NCI-H2171 (cell line): Measurements from ENCODE around the gene PTP4A1.

ENCODE experiments used
- DNase-seq: peaks from one replicate; lab custom pipeline; 2025; lab: John Stamatoyannopoulos, UW

The PTP4A1 gene

GRCh38 chr6:63556369-63556768, 15.9 kb upstream of the PTP4A1 start:
- no peak for DNase-seq

DNA sequence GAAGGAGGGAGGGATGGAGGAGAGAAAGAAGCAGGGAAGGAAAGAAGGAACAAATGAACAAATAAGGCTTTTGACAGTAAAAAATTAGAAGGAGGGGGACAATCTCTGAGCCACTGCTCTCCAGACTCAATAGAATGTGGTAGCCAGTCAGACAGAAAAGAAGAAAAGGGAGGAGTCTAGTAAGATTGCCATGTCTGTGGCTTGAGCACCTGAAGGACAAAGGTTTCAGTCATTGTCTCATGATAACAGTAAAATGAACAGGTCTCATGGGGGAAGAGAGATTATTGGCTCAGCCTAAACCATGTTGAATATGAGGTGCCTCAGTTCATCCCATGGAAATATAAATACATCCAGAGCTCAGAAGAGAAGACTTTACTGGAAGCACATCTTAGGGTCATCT, 14.0 kb upstream of the PTP4A1 start:
- no peak for DNase-seq

DNA sequence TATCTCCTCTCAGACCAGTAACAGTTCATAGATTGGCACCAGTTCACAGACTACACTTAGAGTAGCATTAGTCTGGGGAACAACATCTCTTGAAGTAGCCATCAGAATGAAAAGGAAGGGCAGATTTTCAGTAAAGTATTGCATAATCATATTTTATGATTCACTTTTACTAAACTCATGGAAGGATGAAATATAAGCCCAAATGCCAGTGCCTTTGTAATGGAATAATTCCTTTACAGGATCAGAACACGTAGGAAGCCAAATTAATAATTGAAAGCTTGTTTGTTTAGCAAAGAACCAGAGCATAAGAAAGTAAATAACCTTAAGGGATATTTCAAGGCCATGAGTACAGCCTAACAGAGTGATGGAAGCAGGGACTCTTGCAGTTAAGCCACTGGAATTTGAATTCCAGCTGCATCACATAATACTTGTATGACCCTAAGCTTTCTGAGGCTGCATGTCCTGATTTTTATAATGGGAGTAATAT, 11.4 kb upstream of the PTP4A1 start:
- DNase-seq: no peak

DNA sequence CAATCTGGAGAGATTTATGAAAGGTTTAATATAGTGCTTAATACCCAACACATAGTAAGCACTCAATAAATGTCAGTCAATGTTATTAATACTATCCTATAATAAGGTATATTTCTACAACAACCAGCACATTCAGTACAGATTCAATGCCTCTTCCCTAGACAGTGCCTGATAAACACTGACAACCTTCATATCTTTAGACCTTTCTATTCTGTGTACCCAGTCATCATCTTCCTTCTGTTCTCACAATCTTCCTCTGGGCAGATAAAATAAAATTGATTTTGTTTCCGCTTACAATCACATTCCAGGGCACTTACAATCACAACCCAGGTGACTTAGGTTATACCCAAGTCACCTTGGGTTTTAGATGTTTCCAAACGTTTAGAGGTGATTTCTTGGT, 11.0 kb upstream of the PTP4A1 start:
- DNase-seq: no peak

DNA sequence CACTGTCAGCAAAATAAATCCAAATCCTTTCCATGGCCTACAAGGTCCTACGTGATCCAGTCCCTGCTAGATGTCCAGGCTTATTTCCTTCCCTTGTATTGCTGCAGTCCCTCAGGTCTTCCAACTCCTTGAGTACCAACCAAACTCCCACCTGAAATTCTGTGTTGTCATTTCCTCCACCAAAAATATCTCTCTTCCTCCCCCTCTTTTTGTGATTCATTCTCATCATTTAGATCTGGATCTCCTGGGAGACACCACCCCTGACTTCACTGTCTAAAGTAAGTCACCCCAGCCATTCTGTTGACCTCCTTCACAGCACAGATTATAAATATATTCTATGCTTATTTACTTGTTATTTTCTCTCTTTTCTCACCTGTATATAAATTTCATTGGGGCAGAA, 9.0 kb upstream of the PTP4A1 start:
- no peak for DNase-seq

DNA sequence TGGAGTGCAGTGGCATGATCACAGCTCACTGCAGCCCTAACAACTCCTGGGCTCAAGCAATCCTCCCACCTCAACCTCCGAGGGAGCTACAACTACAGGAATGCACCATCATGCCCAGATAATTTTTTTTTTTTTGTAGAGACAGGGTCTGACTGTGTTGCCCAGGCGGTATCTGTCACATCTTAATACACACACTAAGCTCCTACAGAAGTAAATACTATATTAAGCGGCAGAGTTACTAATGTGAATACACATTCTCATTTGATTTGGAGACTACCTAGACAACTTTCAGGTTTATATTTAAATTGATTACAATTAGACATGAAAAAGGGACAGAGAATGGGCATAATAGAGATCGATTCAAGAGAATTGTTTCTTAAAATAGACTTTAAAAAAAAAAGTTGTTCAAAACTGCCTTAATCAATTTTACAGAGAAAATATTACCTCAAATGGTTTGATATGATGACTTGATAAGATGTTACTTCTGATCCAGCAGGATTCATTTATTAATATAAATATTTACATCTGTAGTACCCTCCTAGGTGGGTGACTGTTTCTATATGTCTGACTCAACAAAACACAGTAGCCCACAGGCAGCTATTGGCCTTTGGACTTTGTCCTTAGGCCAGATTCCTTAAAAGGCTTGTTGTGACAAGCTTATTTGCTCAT, 7.1 kb upstream of the PTP4A1 start:
- no peak for DNase-seq

GRCh38 chr6:63565727-63566596, 6.3 kb upstream of the PTP4A1 start:
- no peak for DNase-seq

DNA sequence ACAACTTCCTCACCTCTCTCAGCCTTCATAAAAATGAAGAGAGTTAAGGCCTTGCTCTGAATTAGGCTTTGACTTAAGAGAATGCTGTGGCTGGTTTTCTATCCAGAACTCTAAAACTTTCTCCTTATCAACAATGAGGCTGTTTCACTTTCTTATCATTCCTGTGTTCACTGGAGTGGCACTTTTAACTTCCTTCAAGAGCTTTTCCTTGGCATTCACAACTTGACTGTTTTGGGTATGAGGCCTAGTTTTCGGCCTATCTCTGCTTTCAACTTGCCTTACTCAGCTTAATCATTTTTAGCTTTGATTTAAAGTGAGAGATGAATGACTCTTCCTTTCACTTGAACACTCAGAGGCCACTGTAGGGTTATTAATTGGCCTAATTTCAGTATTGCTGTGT, 4.3 kb upstream of the PTP4A1 start:
- no peak for DNase-seq

- no peak for DNase-seq
These were observed 778 bp upstream of the PTP4A1 start for GRCh38 chr6:63571361-63572043.

GRCh38 chr6:63572747-63573075, 431 bp downstream of the PTP4A1 start:
- DNase-seq: no peak

GRCh38 chr6:63573076-63573898, 1.0 kb downstream of the PTP4A1 start:
- DNase-seq: peak; percentile 73

GRCh38 chr6:63573899-63574553, 1.7 kb downstream of the PTP4A1 start:
- peak; percentile 34 for DNase-seq

GRCh38 chr6:63574554-63574900, 2.2 kb downstream of the PTP4A1 start:
- no peak for DNase-seq

GRCh38 chr6:63576147-63576772, 4.0 kb downstream of the PTP4A1 start:
- no peak for DNase-seq

DNA sequence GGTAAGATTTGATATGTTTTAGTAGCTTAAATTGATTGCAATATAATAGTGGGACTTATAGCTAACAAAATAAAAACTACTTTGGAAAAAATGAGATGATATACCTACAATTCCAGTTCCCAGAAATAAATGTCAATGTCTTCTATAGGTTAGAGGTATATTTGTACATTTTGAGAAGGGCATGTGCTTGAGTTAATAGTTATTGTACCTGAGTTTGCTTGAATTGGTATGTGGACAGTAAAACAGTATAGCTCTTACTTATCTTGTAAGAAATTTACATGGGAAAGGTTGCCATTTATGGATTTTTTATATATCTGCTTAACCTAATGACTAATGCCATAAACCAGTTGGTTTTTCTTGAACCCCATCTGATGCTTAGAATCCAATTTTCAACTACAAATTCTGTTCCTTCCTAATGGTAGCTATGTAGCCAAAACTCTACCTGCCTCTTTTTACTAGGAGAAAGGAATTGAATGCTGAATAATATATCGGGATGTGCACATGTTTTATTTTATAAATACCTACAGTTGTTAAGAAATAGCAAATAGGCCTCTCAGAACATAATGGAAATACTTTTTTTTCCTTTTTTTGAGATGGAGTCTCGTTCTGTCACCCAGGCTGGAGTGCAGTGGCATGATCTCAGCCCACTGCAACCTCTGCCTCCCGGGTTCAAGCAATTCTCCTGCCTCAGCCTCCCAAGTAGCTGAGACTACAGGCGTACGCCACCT, 4.9 kb downstream of the PTP4A1 start:
- no peak for DNase-seq

GRCh38 chr6:63578757-63579156, 6.5 kb downstream of the PTP4A1 start:
- no peak for DNase-seq

GRCh38 chr6:63579937-63580703, 7.8 kb downstream of the PTP4A1 start:
- no peak for DNase-seq

DNA sequence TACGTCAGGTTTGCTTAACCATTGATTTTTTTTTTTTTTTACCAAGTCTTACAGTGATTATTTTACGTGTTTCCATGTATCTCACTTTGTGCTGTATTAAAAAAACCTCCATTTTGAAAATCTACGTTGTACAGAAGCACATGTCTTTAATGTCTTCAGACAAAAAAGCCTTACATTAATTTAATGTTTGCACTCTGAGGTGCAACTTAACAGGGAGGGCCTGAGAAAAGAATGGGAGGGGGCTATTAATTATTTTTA, 8.4 kb downstream of the PTP4A1 start:
- no peak for DNase-seq

GRCh38 chr6:63581355-63582013, 9.2 kb downstream of the PTP4A1 start:
- no peak for DNase-seq
